NK-92 (cell line): ENCODE data around the gene HIVEP1.

Source experiments
- DNase-seq: peaks from one replicate; lab custom pipeline; 2025; ENCODE audit not compliant: unreplicated experiment; lab: John Stamatoyannopoulos, UW

The HIVEP1 gene

GRCh38 chr6:12012038-12012557, at the start of gene HIVEP1:
Gene HIVEP1, plus strand, starts transcription at chr6:12012312. Its CDS starts 3,317 bp downstream, at chr6:12015629.
- DNase-seq: no peak

DNA sequence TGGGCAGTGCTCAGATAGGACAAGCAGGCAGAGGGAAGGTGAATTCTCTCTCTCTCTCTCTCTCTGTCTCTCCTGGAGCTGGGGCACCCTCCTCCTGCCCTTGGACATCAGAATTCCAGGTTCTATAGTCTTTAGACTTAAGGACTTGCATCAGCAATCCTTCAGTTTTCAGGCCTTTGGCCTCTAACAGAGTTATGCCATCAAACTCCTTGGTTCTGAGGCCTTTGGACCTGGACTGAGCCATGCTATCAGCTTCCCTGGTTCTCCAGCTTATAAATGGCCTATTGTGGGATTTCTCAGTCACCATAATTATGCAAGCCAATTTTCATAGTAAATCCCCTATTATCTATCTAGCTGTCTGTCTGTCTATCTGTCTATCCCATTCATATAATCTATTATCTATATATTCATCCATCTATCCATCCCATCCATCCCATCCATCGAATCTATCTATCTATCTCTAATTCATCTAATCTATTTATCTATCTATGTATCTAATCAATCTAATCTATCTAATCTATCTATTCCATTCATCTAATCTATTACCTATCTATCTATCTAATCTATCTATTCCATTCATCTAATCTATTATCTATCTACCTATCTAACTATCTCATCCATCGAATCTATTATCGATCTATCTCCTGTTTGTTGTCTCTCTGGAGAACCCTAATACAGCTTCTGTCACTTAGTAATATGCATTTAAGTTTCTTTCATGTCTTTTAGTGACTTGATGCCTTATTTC, 48.2 kb upstream of the HIVEP1 start:
- DNase-seq: no peak

DNA sequence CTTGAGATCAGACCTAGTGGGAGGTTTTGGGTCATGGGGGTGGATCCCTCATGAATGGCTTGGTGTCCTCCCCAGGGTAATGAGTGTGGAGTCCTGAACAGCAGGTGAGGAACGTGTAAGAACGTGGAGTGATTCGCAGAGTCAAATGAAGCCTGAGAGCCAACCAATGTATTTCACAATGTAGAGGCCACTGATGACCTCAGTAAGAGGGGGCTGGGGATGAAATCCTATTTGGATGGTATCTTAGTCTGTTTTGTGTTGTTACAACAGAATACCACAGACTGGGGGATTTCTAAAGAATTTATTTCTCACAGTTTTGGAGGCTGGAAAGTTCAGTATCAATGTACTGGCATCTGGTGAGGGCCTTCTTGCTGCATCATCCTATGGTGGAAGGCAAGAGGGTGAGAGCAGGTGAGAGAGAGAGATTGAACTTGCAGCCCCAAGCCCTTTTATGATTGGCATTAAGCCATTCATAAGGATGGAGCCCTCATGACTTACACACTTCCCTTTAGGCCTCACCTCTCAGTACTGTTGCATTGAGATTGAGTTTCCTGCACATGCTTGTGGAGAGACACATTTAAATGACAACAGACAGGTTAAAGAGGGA, 47.3 kb upstream of the HIVEP1 start:
- no peak for DNase-seq

- DNase-seq: no peak
Observed at GRCh38 chr6:11965499-11965898, 46.6 kb upstream of the HIVEP1 start.

DNA sequence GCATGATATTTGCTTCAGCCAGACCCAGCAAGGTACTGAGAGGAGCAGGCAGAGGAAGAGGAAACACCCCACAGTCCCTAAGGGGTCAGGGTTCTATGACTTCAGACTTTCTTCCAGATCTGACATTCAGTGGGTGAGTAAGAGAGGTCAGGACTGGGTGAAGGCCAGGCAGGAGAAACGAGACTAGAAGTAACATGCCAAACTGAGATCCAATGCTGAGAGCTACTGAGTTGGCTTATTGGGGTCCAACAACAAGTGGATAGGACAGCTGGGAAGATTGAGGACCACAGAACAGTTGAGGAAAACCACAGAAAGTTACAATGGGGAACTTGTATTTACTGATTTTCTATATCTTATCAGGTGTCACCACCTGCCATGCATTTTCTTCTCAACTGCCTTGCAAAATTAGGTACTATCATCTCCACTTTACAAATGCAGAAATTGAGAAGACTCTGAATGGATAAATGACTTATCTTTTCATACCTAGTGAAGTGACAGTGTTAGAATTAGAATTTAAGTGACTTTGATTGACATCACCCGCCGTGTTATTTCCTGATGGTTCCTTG, 43.8 kb upstream of the HIVEP1 start:
- no peak for DNase-seq

DNA sequence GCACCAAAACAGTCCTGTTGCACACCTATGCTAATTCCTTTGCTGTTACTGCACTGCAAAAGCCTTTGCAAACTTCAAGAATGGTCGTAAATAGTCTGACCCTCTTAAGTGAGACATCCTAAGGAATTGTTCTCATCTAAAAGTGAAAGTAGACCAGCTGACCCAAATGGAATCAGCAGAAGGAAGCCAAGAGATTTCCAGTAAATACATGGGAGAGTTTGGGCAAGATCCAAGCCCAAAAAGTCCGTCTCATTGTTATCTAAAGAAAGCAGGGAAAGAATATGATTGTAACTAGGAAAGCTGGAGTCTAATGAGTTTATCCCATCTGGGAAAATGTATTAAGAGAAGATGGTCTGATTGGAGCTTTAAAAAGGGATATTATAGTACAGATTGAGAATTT, 43.0 kb upstream of the HIVEP1 start:
- DNase-seq: no peak

GRCh38 chr6:11970114-11970513, 42.0 kb upstream of the HIVEP1 start:
- no peak for DNase-seq

DNA sequence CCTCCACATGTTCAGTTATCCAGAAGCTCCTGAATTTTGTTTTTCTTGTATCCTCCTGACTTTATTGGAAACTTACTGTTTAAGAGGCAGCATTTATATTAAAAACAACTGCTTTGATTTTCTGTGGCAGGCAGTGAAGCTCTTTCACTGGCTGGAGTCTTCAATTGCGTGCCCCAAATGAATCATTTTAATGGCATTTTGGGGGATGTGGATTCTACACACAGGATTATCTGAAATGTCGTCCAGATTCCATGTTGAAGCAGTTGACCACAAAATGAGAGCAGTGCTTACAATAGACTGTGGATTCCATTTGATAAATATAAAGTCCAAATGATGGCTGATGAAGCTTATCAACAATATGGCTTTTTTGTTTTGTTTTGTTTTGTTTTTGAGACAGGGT, 41.0 kb upstream of the HIVEP1 start:
- DNase-seq: no peak

DNA sequence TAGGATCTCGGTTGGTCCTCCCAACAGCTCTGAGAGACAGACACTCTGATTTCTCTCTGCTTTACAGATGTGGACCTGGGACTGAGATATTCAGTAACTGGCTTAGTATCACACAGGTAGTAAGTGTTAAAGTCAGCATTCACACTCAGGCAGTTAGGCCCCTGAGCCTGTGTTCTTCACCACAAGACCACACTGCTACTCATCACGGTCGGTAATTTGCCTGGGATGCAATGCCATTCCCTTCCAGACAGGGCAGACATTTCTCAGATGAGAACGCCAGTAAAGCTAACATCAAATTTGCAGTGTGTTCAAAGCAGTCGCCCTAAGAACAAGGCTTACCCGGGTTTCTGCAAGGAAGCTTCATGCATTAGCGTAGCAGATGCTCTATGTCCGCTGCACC, 39.8 kb upstream of the HIVEP1 start:
- DNase-seq: no peak

DNA sequence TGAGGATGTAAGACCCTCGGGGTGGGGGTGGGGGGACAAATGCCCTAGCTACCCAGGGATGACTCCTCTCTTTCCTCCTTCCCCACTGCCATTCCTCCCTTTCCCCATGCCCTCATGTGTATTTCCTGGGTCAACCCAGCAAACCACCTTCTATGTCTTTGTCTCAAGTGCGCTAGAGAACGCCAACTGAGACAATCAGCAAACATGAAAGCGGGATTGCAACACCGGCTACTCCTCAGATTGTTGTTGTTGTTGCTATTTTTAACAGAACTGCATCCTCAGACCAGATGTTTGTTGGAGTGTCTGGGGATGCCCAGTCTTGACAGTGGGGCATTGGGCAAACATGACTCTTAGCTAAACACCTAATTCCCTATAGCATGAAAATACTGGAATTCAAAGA, 39.3 kb upstream of the HIVEP1 start:
- no peak for DNase-seq

DNA sequence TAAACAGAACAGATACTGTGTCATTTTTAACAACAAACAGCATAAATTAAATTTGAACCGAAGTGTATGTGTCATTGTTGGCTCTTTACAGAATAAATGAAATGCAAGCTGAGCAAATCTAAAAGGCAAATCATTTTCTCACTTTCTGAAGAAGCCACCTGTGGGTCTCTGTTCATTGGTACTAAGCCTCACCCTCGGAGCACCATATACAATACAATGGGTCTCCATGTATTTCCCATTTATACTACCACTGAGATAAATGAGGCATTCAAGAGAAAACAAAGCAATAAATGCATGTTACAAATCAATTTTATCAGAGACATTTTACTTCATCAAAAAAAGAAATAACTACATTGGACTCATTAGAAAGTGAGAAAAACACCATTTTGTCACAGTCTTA, 38.9 kb upstream of the HIVEP1 start:
- DNase-seq: no peak

DNA sequence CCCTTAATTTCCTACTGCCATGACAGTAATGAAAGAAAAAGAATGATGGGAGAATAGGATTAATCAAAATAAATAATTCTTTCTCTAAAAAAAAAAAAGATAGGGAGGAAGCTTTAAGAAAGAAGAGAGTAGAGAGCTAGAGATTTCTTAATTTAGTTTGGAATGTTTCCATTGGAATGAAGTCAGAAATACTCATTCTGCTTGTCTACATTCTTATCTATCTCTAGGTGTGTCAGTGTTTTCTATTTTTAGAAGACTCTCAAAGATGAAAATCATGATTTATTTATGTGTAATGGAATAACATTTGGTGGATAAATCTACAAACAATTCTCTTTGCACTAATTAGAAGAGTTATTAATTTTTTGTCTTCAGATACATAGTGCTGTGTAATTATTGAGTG, 38.0 kb upstream of the HIVEP1 start:
- no peak for DNase-seq

- DNase-seq: no peak
Observed at GRCh38 chr6:11975353-11975977, 36.6 kb upstream of the HIVEP1 start.

- DNase-seq: no peak
Observed at GRCh38 chr6:11976489-11976888, 35.6 kb upstream of the HIVEP1 start.

DNA sequence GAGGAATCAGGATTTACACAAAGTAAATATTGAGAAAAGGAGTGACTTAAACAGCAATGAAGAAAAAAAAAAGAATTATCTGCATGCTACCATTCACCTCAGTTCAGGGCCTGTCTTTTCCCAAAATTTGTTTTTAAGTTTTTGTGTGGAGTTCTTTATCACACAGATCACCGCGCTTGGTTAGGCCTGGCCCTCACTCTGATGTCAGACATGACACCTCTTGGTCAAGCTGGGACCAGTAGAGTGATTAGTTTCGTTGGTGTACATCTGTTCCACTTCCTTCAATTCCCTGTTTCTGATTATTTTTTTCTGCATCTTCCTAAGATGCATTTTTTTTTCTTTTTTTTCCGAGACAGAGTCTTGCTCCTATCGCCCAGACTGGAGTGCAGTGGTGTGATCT, 34.9 kb upstream of the HIVEP1 start:
- DNase-seq: no peak

DNA sequence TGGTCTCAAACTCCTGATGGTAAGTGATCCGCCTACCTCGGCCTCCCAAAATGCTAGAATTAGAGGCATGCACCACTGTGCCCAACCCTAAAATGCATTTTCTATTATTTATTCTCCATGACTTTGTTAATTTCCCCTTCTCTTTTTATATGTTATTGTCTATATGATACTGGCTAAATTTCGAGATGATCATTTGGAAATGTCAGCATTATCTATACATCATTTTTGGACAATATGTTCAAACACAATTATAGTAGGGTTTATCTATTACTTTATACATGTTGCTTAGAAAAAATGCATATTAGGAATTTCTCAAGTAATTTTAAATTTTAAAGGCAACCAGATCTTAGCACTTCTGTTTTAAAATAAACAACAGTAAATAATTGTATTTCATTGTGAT, 34.4 kb upstream of the HIVEP1 start:
- no peak for DNase-seq

- DNase-seq: no peak
Observed at GRCh38 chr6:11978169-11978987, 33.7 kb upstream of the HIVEP1 start.

DNA sequence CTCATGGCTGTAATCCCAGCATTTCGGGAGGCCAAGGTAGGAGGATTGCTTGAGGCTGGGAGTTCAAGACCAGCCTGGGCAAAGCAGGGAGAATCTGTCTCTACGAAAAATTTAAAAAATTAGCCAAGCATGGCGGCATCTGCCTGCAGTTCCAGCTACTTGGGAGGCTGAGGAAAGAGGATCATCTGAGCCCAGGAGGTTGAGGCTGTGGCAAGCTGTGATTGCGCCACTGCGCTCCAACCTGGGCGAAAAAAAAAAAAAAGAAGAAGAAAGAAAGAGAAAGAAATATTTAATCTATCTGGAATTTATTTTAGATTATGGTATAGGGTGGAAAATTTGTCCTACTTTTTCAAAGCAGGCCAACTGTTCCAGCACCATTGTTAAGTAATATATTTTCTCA, 32.2 kb upstream of the HIVEP1 start:
- no peak for DNase-seq

DNA sequence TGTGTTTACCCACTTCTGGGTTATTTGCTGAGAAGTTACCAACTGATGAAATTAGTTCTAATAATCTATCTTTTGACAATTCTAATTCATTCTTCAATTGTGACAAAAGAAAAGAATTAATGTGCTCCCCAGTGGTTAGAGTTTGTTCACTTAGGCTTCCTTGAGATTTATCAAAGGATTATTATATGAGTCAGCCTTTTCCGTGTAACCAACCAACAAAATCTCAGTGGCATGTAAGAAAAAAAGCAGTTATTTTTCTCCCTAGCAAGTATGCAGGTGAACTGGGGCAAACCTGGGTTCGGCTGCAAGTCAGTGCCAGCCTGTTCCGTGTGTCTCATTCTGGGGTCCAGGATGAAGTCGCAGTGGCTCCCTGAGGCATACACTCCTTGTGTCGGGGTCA, 28.8 kb upstream of the HIVEP1 start:
- DNase-seq: no peak

GRCh38 chr6:11987386-11987785, 24.7 kb upstream of the HIVEP1 start:
- DNase-seq: no peak

GRCh38 chr6:11989386-11989785, 22.7 kb upstream of the HIVEP1 start:
- no peak for DNase-seq
